ENCODE data around the gene SLC1A2.

The SLC1A2 gene

GRCh38 chr11:35419184-35419829 lies at the start of gene SLC1A2:
Gene SLC1A2 (minus strand): TSS chr11:35419558. CDS start chr11:35418966, 592 bp downstream.
- Histone ChIP-seq H3K4me2 (peak within 1 kb of the TSS; percentile 86), H3K4me1 (peaks cover 19% of the 10 kb centered on the region), H3K9me3 (peaks cover 7% of the 10 kb centered on the region; the same call in 1 of the 2 replicates), H4K20me1 (peaks cover 29% of the 10 kb centered on the region), H3K9ac (no peak within 1 kb of the TSS), H3K4me3 (peak within 1 kb of the TSS; percentile 61), H3K27me3 (peaks cover 88% of the 10 kb centered on the region), H3K27ac (no peak within 1 kb of the TSS), H3K36me3 (no peaks in the 10 kb centered on the region)
- TF ChIP-seq Cebpa-rat (IDR thresholded peaks at IDR 0.05) = no peak

- Histone ChIP-seq H3K27me3 (no peaks in the 10 kb centered on the region), H3K4me3 (no peak overlapping the region), H3K27ac (no peak overlapping the region), H4K20me1 (no peaks in the 10 kb centered on the region), H3K4me2 (no peak overlapping the region), H3K9me3 (no peaks in the 10 kb centered on the region), H3K36me3 (no peaks in the 10 kb centered on the region), H3K9ac (no peak overlapping the region), H3K4me1 (no peaks in the 10 kb centered on the region)
- no peak for TF ChIP-seq Cebpa-rat (IDR thresholded peaks at IDR 0.05)
These were observed 46.7 kb upstream of the SLC1A2 start for GRCh38 chr11:35466058-35466457.

GRCh38 chr11:35464308-35464707 lies 45.0 kb upstream of the SLC1A2 start:
- Histone ChIP-seq H3K4me3 (no peak overlapping the region), H3K4me2 (no peak overlapping the region), H3K36me3 (no peaks in the 10 kb centered on the region), H3K9me3 (no peaks in the 10 kb centered on the region), H3K27ac (no peak overlapping the region), H3K4me1 (no peaks in the 10 kb centered on the region), H3K27me3 (no peaks in the 10 kb centered on the region), H4K20me1 (no peaks in the 10 kb centered on the region), H3K9ac (no peak overlapping the region)
- TF ChIP-seq Cebpa-rat (IDR thresholded peaks at IDR 0.05) = no peak

- H3K9ac ChIP-seq = no peak overlapping the region
- no peak overlapping the region for H3K27ac ChIP-seq
- no peaks in the 10 kb centered on the region for H3K27me3 ChIP-seq
- no peak for TF ChIP-seq Cebpa-rat (IDR thresholded peaks at IDR 0.05)
- no peaks in the 10 kb centered on the region for H3K36me3 ChIP-seq
- no peaks in the 10 kb centered on the region for H3K9me3 ChIP-seq
- H4K20me1 ChIP-seq = no peaks in the 10 kb centered on the region
- H3K4me1 ChIP-seq = no peaks in the 10 kb centered on the region
- no peak overlapping the region for H3K4me2 ChIP-seq
- H3K4me3 ChIP-seq = no peak overlapping the region
These were observed 44.0 kb upstream of the SLC1A2 start for GRCh38 chr11:35463331-35463751.

GRCh38 chr11:35461917-35462538 lies 42.7 kb upstream of the SLC1A2 start:
- H3K4me1 ChIP-seq = no peaks in the 10 kb centered on the region
- no peaks in the 10 kb centered on the region for H3K27me3 ChIP-seq
- no peaks in the 10 kb centered on the region for H3K36me3 ChIP-seq
- no peaks in the 10 kb centered on the region for H3K9me3 ChIP-seq
- no peaks in the 10 kb centered on the region for H4K20me1 ChIP-seq
- no peak for TF ChIP-seq Cebpa-rat (IDR thresholded peaks at IDR 0.05)
- no peak overlapping the region for H3K27ac ChIP-seq
- no peak overlapping the region for H3K4me2 ChIP-seq
- H3K4me3 ChIP-seq = no peak overlapping the region
- H3K9ac ChIP-seq = no peak overlapping the region

GRCh38 chr11:35459489-35459888 lies 40.1 kb upstream of the SLC1A2 start:
- Histone ChIP-seq H3K9me3 (no peaks in the 10 kb centered on the region), H3K27me3 (no peaks in the 10 kb centered on the region), H3K4me3 (no peak overlapping the region), H3K9ac (no peak overlapping the region), H3K27ac (no peak overlapping the region), H4K20me1 (no peaks in the 10 kb centered on the region), H3K4me2 (no peak overlapping the region), H3K36me3 (no peaks in the 10 kb centered on the region), H3K4me1 (no peaks in the 10 kb centered on the region)
- TF ChIP-seq Cebpa-rat (IDR thresholded peaks at IDR 0.05) = no peak

- no peaks in the 10 kb centered on the region for H3K36me3 ChIP-seq
- H3K27ac ChIP-seq = no peak overlapping the region
- H4K20me1 ChIP-seq = no peaks in the 10 kb centered on the region
- no peaks in the 10 kb centered on the region for H3K27me3 ChIP-seq
- no peaks in the 10 kb centered on the region for H3K4me1 ChIP-seq
- no peak overlapping the region for H3K9ac ChIP-seq
- no peak overlapping the region for H3K4me2 ChIP-seq
- H3K4me3 ChIP-seq = no peak overlapping the region
- no peak for TF ChIP-seq Cebpa-rat (IDR thresholded peaks at IDR 0.05)
- no peaks in the 10 kb centered on the region for H3K9me3 ChIP-seq
These were observed 39.5 kb upstream of the SLC1A2 start for GRCh38 chr11:35458846-35459245.

GRCh38 chr11:35454362-35454761 lies 35.0 kb upstream of the SLC1A2 start:
- H4K20me1 ChIP-seq = no peaks in the 10 kb centered on the region
- peaks cover 7% of the 10 kb centered on the region for H3K9me3 ChIP-seq
- H3K27ac ChIP-seq = no peak overlapping the region

GRCh38 chr11:35436581-35437250 lies 17.4 kb upstream of the SLC1A2 start:
- H3K36me3 ChIP-seq = no peaks in the 10 kb centered on the region
- no peaks in the 10 kb centered on the region for H4K20me1 ChIP-seq
- TF ChIP-seq Cebpa-rat (IDR thresholded peaks at IDR 0.05) = no peak
- no peak overlapping the region for H3K4me3 ChIP-seq
- no peaks in the 10 kb centered on the region for H3K9me3 ChIP-seq
- no peak overlapping the region for H3K9ac ChIP-seq
- H3K27me3 ChIP-seq = no peaks in the 10 kb centered on the region
- H3K4me1 ChIP-seq = no peaks in the 10 kb centered on the region
- no peak overlapping the region for H3K27ac ChIP-seq
- no peak overlapping the region for H3K4me2 ChIP-seq

More at GRCh38 chr11:35454362-35454761, 35.0 kb upstream of the SLC1A2 start:
- H3K4me2 ChIP-seq = no peak overlapping the region
- no peak for TF ChIP-seq Cebpa-rat (IDR thresholded peaks at IDR 0.05)
- no peaks in the 10 kb centered on the region for H3K36me3 ChIP-seq
- peaks cover 22% of the 10 kb centered on the region for H3K4me1 ChIP-seq
- no peaks in the 10 kb centered on the region for H3K27me3 ChIP-seq
- no peak overlapping the region for H3K4me3 ChIP-seq
- no peak overlapping the region for H3K9ac ChIP-seq

GRCh38 chr11:35433588-35433987 lies 14.2 kb upstream of the SLC1A2 start:
- H3K4me2 ChIP-seq = no peak overlapping the region
- H3K9ac ChIP-seq = no peak overlapping the region
- TF ChIP-seq Cebpa-rat (IDR thresholded peaks at IDR 0.05) = no peak
- H3K4me3 ChIP-seq = no peak overlapping the region
- H3K36me3 ChIP-seq = no peaks in the 10 kb centered on the region
- no peaks in the 10 kb centered on the region for H3K4me1 ChIP-seq
- H4K20me1 ChIP-seq = no peaks in the 10 kb centered on the region
- H3K27ac ChIP-seq = no peak overlapping the region
- H3K9me3 ChIP-seq = no peaks in the 10 kb centered on the region
- H3K27me3 ChIP-seq = no peaks in the 10 kb centered on the region

Measured in BLaER1 (cell line).